GM18502 (cell line): ENCODE results near the gene RAN.

Source experiments
- ATAC-seq: cut with Tn5 transposase; IDR thresholded peaks from one replicate; pipeline ENCODE4 v1.9.1; 2021; ENCODE audit warnings: mild to moderate bottlenecking; ENCODE audit not compliant: unreplicated experiment, poor library complexity

Gene RAN

DNA sequence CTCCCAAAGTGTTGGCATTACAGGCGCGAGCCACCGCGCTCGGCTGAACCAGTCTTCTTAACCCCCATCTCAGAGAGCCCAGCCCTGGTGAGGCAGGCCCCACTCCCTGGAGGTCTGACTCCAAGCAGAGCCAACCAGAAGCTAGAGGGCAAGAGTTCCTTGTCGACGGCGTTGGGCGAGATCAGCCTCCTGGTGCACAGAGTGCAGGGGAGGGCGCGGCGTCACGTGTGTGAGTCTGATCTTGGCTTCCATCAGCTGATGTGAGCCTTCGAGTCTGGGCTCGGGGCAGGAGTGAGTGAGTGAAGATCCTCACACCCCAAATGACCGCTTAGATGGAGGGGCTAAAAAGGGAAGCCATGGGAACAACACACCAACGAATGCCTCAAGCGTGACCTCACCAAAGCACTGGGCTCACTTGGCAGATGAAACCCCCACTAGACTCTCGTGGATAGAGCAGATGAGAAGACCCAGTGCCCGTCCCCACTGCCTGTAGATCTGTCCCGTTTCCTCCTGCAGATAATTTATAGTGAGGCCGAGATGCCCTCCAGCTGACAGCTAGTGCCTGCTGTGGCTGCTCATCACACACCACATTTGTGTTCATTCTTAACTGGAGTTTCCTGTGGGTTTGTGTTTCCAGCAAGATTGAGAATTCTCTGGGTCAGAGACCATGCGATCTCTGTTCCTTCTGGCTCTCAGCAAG lies 53.2 kb downstream of the RAN start:
- ATAC-seq = no peak

DNA sequence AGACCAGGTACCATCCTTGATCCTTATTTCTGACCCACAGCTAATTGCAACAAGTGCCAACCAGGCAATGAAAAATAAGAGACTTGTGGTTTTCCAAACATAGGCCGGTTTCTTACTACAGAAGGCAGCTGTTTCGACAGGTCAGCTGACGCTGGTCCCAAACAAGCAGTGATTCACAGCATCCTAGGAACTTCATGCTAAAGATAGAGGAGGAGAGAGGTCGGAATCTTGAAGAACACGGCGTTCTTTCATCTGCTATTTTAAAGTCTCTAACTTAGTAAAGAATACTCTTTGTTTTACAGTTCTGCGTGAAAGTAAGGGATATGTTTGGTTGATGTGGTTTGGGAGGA lies 53.8 kb downstream of the RAN start:
- no peak for ATAC-seq
